ENCODE measurements around the gene KCNJ14.

- TF ChIP-seq, protein P1, sequence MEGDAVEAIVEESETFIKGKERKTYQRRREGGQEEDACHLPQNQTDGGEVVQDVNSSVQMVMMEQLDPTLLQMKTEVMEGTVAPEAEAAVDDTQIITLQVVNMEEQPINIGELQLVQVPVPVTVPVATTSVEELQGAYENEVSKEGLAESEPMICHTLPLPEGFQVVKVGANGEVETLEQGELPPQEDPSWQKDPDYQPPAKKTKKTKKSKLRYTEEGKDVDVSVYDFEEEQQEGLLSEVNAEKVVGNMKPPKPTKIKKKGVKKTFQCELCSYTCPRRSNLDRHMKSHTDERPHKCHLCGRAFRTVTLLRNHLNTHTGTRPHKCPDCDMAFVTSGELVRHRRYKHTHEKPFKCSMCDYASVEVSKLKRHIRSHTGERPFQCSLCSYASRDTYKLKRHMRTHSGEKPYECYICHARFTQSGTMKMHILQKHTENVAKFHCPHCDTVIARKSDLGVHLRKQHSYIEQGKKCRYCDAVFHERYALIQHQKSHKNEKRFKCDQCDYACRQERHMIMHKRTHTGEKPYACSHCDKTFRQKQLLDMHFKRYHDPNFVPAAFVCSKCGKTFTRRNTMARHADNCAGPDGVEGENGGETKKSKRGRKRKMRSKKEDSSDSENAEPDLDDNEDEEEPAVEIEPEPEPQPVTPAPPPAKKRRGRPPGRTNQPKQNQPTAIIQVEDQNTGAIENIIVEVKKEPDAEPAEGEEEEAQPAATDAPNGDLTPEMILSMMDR (conservative IDR thresholded peaks at IDR 0.05; ENCODE audit: low read length), result no peak
- TF ChIP-seq EZH2phosphoT487 (IDR thresholded peaks at IDR 0.05; ENCODE audit: borderline replicate concordance), result no peak
These were observed 38.5 kb downstream of the KCNJ14 start for GRCh38 chr19:48493718-48494401.

Measured in Loucy (cell line).